A549 (cell line): Measurements from ENCODE around the gene NEAT1. TPM values are rescaled to one million over a fixed set of nuclear protein-coding genes. Genes with fewer than 3 reads are reported as not detected.

ENCODE experiments used
- ATAC-seq, 2 experiments: fragments of 200-7000 bp in 1 of 2; fragments of >200 bp in 1 of 2; cut with Nextera tagmentation in 1 of 2; cut with Tn5 transposase in 1 of 2; 3 replicates each; pipeline versions ENCODE4 v1.8.0 to v1.9.1; 2018 to 2020; ENCODE audit warnings: mild to moderate bottlenecking in 1 of 2, moderate library complexity in 1 of 2
- CTCF ChIA-PET: fragments of 300-600 bp; sonication (Branson Sonifier 250); formaldehyde crosslinking; extraction: SDS; loops from one replicate; lab custom pipeline; 2021; ENCODE audit warnings: antibody characterized with exemption, inconsistent platforms; lab: Yijun Ruan, JAX
- POLR2A ChIA-PET: fragments of 350-600 bp; formaldehyde crosslinking; extraction: SDS; loops from one replicate; lab custom pipeline; 2021; ENCODE audit warnings: antibody characterized with exemption, inconsistent platforms; lab: Yijun Ruan, JAX
- DNase-seq, 2 experiments: peaks; one replicate each; pipeline versions ENCODE4 v3.0.0 to v3.0.0-alpha.2; 2011 to 2016; ENCODE audit warnings: low read depth in 1 of 2, low spot score in 1 of 2
- FAIRE-seq: peaks from 2 replicates; lab custom pipeline; 2011; peaks lifted over from hg19 to GRCh38; lab: Jason Lieb, UNC
- H3K27ac ChIP-seq, 2 experiments: fragments of >200 bp; sonication (Bioruptor Twin); formaldehyde crosslinking; 3 replicates each; pipeline ENCODE4 v1.5.1; 2016 to 2017
- H3K4me1 ChIP-seq: fragments of >200 bp; sonication (Bioruptor Twin); formaldehyde crosslinking; 3 replicates; pipeline ENCODE4 v1.6.1; 2016
- H3K4me2 ChIP-seq: fragments of >200 bp; sonication (Bioruptor Twin); formaldehyde crosslinking; 3 replicates; pipeline ENCODE4 v1.6.1; 2016
- H3K4me3 ChIP-seq: fragments of >200 bp; sonication (Bioruptor Twin); formaldehyde crosslinking; 3 replicates; pipeline ENCODE4 v1.5.1; 2016
- H3K9me3 ChIP-seq: fragments of >200 bp; sonication (Bioruptor Twin); formaldehyde crosslinking; 3 replicates; pipeline ENCODE4 v1.6.1; 2016
- CBX8 ChIP-seq: fragments of 200-600 bp; sonication (generic); IDR thresholded peaks from 2 replicates; pipeline ENCODE4 v1.6.1; 2016
- EHF ChIP-seq: fragments of 250-450 bp; sonication (Bioruptor Pico); IDR thresholded peaks from 2 replicates; pipeline ENCODE4 v1.5.0; 2020; ENCODE audit warnings: mild to moderate bottlenecking
- FOSB ChIP-seq: fragments of 250-450 bp; sonication (Bioruptor Pico); IDR thresholded peaks from 2 replicates; pipeline ENCODE4 v1.5.0; 2020; ENCODE audit warnings: mild to moderate bottlenecking, moderate library complexity
- HEYL ChIP-seq: fragments of 250-450 bp; sonication (Bioruptor Pico); IDR thresholded peaks from 2 replicates; pipeline ENCODE4 v1.8.0; 2021; ENCODE audit warnings: mild to moderate bottlenecking, moderate library complexity
- HMGXB4 ChIP-seq: fragments of 250-450 bp; sonication (Bioruptor Pico); IDR thresholded peaks from 2 replicates; pipeline ENCODE4 v1.5.0; 2021; ENCODE audit warnings: mild to moderate bottlenecking, moderate library complexity, borderline replicate concordance
- HOXB13 ChIP-seq: fragments of 250-450 bp; sonication (Bioruptor Pico); IDR thresholded peaks from 2 replicates; pipeline ENCODE4 v1.5.0; 2020; ENCODE audit warnings: low read depth, mild to moderate bottlenecking, moderate library complexity
- HOXB5 ChIP-seq: fragments of 250-450 bp; sonication (Bioruptor Pico); IDR thresholded peaks from 2 replicates; pipeline ENCODE4 v1.5.0; 2020; ENCODE audit warnings: mild to moderate bottlenecking, moderate library complexity
- JUNB ChIP-seq: fragments of >200 bp; sonication (Bioruptor Twin); formaldehyde crosslinking; IDR thresholded peaks from 2 replicates; pipeline ENCODE4 v1.6.1; 2016
- KDM1A ChIP-seq: fragments of 200-600 bp; sonication (generic); IDR thresholded peaks from 2 replicates; pipeline ENCODE4 v1.6.1; 2016; ENCODE audit warnings: low read depth, mild to moderate bottlenecking
- MYC ChIP-seq: IDR thresholded peaks from 2 replicates; pipeline ENCODE4 v1.6.1; 2012; ENCODE audit warnings: mild to moderate bottlenecking, inconsistent platforms, low read length, improper control_type of control experiment, borderline replicate concordance
- NFE2L2 ChIP-seq: fragments of 150-350 bp; conservative IDR thresholded peaks from 2 replicates; pipeline ENCODE4 v1.6.1; 2014; ENCODE audit warnings: low read length
- PBX3 ChIP-seq: IDR thresholded peaks from 2 replicates; pipeline ENCODE4 v1.6.1; 2012
- POLR2A ChIP-seq: IDR thresholded peaks from 2 replicates; pipeline ENCODE4 v1.6.1; 2012; ENCODE audit warnings: mild to moderate bottlenecking, low read length
- POLR2AphosphoS2 ChIP-seq: conservative IDR thresholded peaks from 2 replicates; pipeline ENCODE4 v1.6.1; 2012; ENCODE audit warnings: low read length, improper control_type of control experiment, inconsistent platforms
- RARB ChIP-seq: fragments of 250-450 bp; sonication (Bioruptor Pico); IDR thresholded peaks from 2 replicates; pipeline ENCODE4 v1.8.0; 2021; ENCODE audit warnings: mild to moderate bottlenecking, moderate library complexity
- RCOR1 ChIP-seq: fragments of 150-350 bp; IDR thresholded peaks from 2 replicates; pipeline ENCODE4 v1.6.1; 2014; ENCODE audit warnings: antibody characterized with exemption, low read length, low read depth
- REST ChIP-seq: fragments of 200-600 bp; sonication (generic); IDR thresholded peaks from 2 replicates; pipeline ENCODE4 v1.6.1; 2016; ENCODE audit warnings: antibody characterized with exemption, mild to moderate bottlenecking, moderate library complexity
- RNF2 ChIP-seq: fragments of 200-600 bp; sonication (generic); IDR thresholded peaks from 2 replicates; pipeline ENCODE4 v1.6.1; 2016; ENCODE audit warnings: low read depth, mild to moderate bottlenecking, antibody characterized with exemption, moderate library complexity, borderline replicate concordance
- SMC3 ChIP-seq: fragments of >200 bp; sonication (Bioruptor Twin); formaldehyde crosslinking; IDR thresholded peaks from 3 replicates; pipeline ENCODE4 v1.6.1; 2018; ENCODE audit warnings: inconsistent platforms
- USF2 ChIP-seq: fragments of 450-650 bp; IDR thresholded peaks from 2 replicates; pipeline ENCODE4 v1.6.1; 2014; ENCODE audit warnings: antibody characterized with exemption
- ZFP36 ChIP-seq: fragments of 450-650 bp; IDR thresholded peaks from 2 replicates; pipeline ENCODE4 v1.6.1; 2014; ENCODE audit warnings: borderline replicate concordance; ENCODE audit not compliant: partially characterized antibody
- ZSCAN20 ChIP-seq: fragments of 250-450 bp; sonication (Bioruptor Pico); IDR thresholded peaks from 2 replicates; pipeline ENCODE4 v1.8.0; 2022; ENCODE audit warnings: mild to moderate bottlenecking, moderate library complexity
- WGBS: methylation state at CpG from one replicate; pipeline ENCODE4 v1.1.6; 2017; ENCODE audit errors: missing lambda C conversion rate; 5-methylcytosine and 5-hydroxymethylcytosine counted together
- polyA plus RNA-seq, 4 experiments: library from polyadenylated mRNA; depleted of rRNA in 3 of 4; stranded (reverse); fragments of >200 nt; fragmentation: RNase III in 1 of 4; extraction: RNeasy Plus Mini Kit Qiagen cat#74134 plus additional on column Dnase treatment in 1 of 4; gene quantifications; 2 replicates in 3 of 4; 3 replicates in 1 of 4; pipeline ENCODE4 v1.2.3, GENCODE V29; 2011 to 2017

NEAT1 gene
- polyA plus RNA-seq, 2 of the 4 experiments (the other 2 are of a cell fraction) = 314 to 1,223 TPM

GRCh38 chr11:65473278-65473860 lies 50.8 kb downstream of the NEAT1 start:
- no peak overlapping the region for H3K4me3 ChIP-seq

GRCh38 chr11:65474864-65475263 lies 52.3 kb downstream of the NEAT1 start:
- H3K9me3 ChIP-seq = no peaks in the 10 kb centered on the region
- peak overlapping the region; percentile 93 to 99 for H3K27ac ChIP-seq
- no peak overlapping the region for H3K4me2 ChIP-seq
- WGBS = 88% methylated on average over 3 of the region's 3 CpGs
- no peak for TF ChIP-seq JUNB
- TF ChIP-seq USF2 = no peak
- no peak for TF ChIP-seq CBX8
- TF ChIP-seq RARB (CRISPR knock-in tag) = 0 out of 2 replicates have a peak, but pooled peaks have one; percentile 5
- no peak for TF ChIP-seq HOXB13 (CRISPR knock-in tag)
- no peak for TF ChIP-seq ZSCAN20 (CRISPR knock-in tag)
- no peak for TF ChIP-seq HMGXB4 (CRISPR knock-in tag)
- no peak for TF ChIP-seq PBX3
- H3K4me1 ChIP-seq = peaks cover 73% of the 10 kb centered on the region
- ChIA-PET POLR2A (interaction anchor here (8.3 kb wide), 1 partner anchor 24 kb away, joined by 1006 read pairs; the partner anchor contains the start of gene MALAT1), CTCF (interaction anchor here (1.0 to 25.6 kb wide), 3 partner anchors 11 to 58 kb away, joined by 4 to 947 read pairs (median 9); partner anchors contain the start of gene MALAT1)
- ATAC-seq = no peak
- no peak overlapping the region for H3K4me3 ChIP-seq
- no peak for FAIRE-seq
- no peak for DNase-seq

More at GRCh38 chr11:65473278-65473860, 50.8 kb downstream of the NEAT1 start:
- no peak for ATAC-seq
- Histone ChIP-seq H3K27ac (peak overlapping the region; percentile 93 to 96), H3K4me1 (peaks cover 68% of the 10 kb centered on the region), H3K9me3 (no peaks in the 10 kb centered on the region), H3K4me2 (peak overlapping the region; percentile 83; the same call in 2 of the 3 replicates)
- POLR2A ChIA-PET = interaction anchor here (2.3 to 3.5 kb wide), 2 partner anchors 30 to 51 kb away, joined by 24 to 402 read pairs; partner anchors contain the start of genes MALAT1 and NEAT1
- CTCF ChIA-PET = interaction anchor here (0.7 to 25.6 kb wide), 2 partner anchors 25 to 106 kb away, joined by 3 to 947 read pairs; partner anchors contain the start of gene MALAT1
- no peak for DNase-seq
- WGBS = 89% methylated on average over 7 of the region's 7 CpGs
- TF ChIP-seq HOXB5 (no peak), EHF (CRISPR knock-in tag) (0 out of 2 replicates have a peak, but pooled peaks have one; percentile 37)
- no peak for FAIRE-seq

GRCh38 chr11:65476632-65477148 lies 54.1 kb downstream of the NEAT1 start:
- H3K4me2 ChIP-seq = peak overlapping the region; percentile 96
- POLR2A ChIA-PET = interaction anchor here (0.7 to 8.3 kb wide), 7 partner anchors 22 to 57 kb away, joined by 3 to 1006 read pairs (median 7); partner anchors contain the start of genes MALAT1 and NEAT1
- no peaks in the 10 kb centered on the region for H3K9me3 ChIP-seq
- FAIRE-seq (no peak), ATAC-seq (no peak), DNase-seq (no peak)
- peak overlapping the region; percentile 54 for H3K4me3 ChIP-seq
- H3K27ac ChIP-seq = peak overlapping the region; percentile 93 to 99
- peaks cover 76% of the 10 kb centered on the region for H3K4me1 ChIP-seq
- CTCF ChIA-PET = interaction anchor here (0.6 to 25.6 kb wide), 8 partner anchors 16 to 115 kb away, joined by 3 to 947 read pairs (median 3); partner anchors contain the start of gene MALAT1
- 16% methylated on average over 10 of the region's 10 CpGs for WGBS
- TF ChIP-seq FOSB (CRISPR knock-in tag) (peak; percentile 44; the same call in 1 of the 2 replicates), HEYL (no peak; the same call in 1 of the 2 replicates), KDM1A (no peak), MYC (no peak), RCOR1 (no peak), NFE2L2 (no peak), SMC3 (no peak), REST (no peak), HOXB5 (no peak), ZFP36 (no peak), RNF2 (no peak), HMGXB4 (CRISPR knock-in tag) (peak; percentile 1; the same call in 1 of the 2 replicates), POLR2A (0 out of 2 replicates have a peak, but pooled peaks have one; percentile 1), POLR2AphosphoS2 (no peak)
